ENCODE data around the gene CYP2W1.
"Not testable (repeated sequence)": the region's sequence is repeated elsewhere in the genome, so short reads cannot be mapped to it uniquely, and the experiment has no call there.

CYP2W1 gene

DNA sequence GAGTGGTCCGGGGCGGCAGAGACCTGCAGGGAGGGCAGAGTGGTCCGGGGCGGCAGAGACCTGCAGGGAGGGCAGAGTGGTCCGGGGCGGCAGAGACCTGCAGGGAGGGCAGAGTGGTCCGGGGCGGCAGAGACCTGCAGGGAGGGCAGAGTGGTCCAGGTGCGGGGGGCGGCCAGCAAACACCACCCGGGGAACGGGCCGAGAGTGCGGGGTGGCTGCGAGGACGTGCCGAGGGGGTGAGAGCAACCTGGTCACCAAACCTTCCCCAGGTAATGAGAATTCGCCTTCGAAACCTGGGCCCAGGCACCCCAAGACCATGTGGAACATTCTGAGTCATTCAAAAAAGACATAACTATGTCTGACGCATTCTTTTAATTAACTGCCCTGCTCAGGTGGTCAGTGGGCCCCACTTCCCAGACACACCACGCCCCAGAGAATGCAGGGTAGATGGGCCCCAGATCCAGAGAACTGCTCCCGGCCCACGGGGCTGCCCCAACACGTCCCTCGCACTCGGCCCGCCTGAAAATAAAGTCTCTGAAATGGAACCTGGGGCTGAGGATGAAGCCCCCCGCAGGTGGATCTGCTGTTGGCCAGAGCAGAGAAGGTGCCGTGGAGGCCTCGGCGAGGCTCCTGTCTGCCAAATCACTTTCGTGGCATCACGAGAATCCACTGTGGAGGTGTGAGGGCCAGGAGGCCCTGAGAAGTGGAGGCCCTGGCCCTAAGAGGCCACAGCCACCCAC, 48.9 kb downstream of the CYP2W1 start:
- H3K9me3 ChIP-seq (ENCODE audit: control insufficient read depth in 1 of 2, low read length in 2 of 2) = no peaks in the 10 kb centered on the region
- H3K36me3 ChIP-seq (ENCODE audit: control insufficient read depth in 1 of 2, insufficient read depth in 2 of 2, low read length in 2 of 2) = no peaks in the 10 kb centered on the region
- H3K27me3 ChIP-seq (ENCODE audit: low read depth, low read length) = no peaks in the 10 kb centered on the region
- no peak overlapping the region for H3K4me3 ChIP-seq (ENCODE audit: low read depth in 1 of 2, low read length in 2 of 2)
- H3K27ac ChIP-seq (ENCODE audit: low read length) = no peak overlapping the region
- H3K4me1 ChIP-seq (ENCODE audit: control insufficient read depth in 1 of 2, insufficient read depth in 2 of 2, low read length in 2 of 2) = peaks cover 4 to 18% of the 10 kb centered on the region in 2 donors

- H3K9me3 ChIP-seq (ENCODE audit: control insufficient read depth in 1 of 2, low read length in 2 of 2) = no peaks in the 10 kb centered on the region
- peaks cover 4 to 13% of the 10 kb centered on the region in 2 donors for H3K4me1 ChIP-seq (ENCODE audit: control insufficient read depth in 1 of 2, insufficient read depth in 2 of 2, low read length in 2 of 2)
- H3K27ac ChIP-seq (ENCODE audit: low read length) = no peak overlapping the region
- no peaks in the 10 kb centered on the region for H3K36me3 ChIP-seq (ENCODE audit: control insufficient read depth in 1 of 2, insufficient read depth in 2 of 2, low read length in 2 of 2)
- H3K4me3 ChIP-seq (ENCODE audit: low read depth in 1 of 2, low read length in 2 of 2) = no peak overlapping the region
- no peaks in the 10 kb centered on the region for H3K27me3 ChIP-seq (ENCODE audit: low read depth, low read length)
Measured at GRCh38 chr7:1032536-1033181, 49.7 kb downstream of the CYP2W1 start.

DNA sequence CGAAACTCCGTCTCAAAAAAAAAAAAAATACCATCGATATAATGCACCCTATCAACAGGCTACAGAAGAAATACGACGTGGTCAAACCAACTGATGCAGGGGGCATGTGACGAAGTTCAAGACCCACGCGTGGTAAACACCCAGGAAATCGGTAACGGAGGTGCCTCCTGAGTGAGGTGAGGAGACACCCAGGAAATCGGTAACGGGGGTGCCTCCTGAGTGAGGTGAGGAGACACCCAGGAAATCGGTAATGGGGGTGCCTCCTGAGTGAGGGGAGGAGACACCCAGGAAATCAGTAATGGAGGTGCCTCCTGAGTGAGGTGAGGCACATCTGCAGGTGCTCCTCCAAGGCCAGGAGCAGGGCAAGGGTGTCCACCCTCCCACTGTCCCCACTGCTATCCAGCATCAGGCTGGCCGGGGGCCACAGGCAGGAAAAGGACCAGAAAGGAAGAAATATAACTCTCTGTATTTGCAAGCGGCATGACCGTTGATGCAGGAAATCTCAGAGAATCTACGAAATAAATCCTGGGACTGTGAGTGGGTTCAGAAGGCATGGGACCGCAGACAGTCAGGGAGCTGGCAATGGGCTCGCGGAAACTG, 50.7 kb downstream of the CYP2W1 start:
- Histone ChIP-seq H3K36me3 (ENCODE audit: control insufficient read depth in 1 of 2, insufficient read depth in 2 of 2, low read length in 2 of 2) (no peaks in the 10 kb centered on the region), H3K4me1 (ENCODE audit: control insufficient read depth in 1 of 2, insufficient read depth in 2 of 2, low read length in 2 of 2) (peaks cover 4 to 11% of the 10 kb centered on the region in 2 donors), H3K4me3 (ENCODE audit: low read depth in 1 of 2, low read length in 2 of 2) (no peak overlapping the region), H3K9me3 (ENCODE audit: control insufficient read depth in 1 of 2, low read length in 2 of 2) (no peaks in the 10 kb centered on the region), H3K27me3 (ENCODE audit: low read depth, low read length) (no peaks in the 10 kb centered on the region), H3K27ac (ENCODE audit: low read length) (no peak overlapping the region)

DNA sequence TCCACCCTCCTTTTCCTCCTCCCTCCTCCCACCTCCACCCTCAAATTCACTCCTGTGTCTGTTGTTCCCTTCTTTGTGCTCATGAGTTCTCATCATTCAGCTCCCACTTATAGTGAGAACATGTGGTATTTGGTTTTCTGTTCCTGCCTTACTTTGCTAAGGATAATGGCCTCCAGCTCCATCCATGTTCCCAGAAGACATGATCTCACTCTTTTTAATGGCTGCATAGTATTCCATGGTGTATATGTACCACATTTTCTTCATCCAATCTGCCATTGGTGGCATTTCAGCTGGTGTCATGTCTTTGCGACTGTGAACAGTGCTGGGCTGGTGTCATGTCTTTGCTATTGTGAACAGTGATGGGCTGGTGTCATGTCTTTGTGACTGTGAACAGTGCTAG, 51.8 kb downstream of the CYP2W1 start:
- H3K36me3 ChIP-seq (ENCODE audit: control insufficient read depth in 1 of 2, insufficient read depth in 2 of 2, low read length in 2 of 2); H3K4me1 ChIP-seq (ENCODE audit: control insufficient read depth in 1 of 2, insufficient read depth in 2 of 2, low read length in 2 of 2): not testable (repeated sequence)

DNA sequence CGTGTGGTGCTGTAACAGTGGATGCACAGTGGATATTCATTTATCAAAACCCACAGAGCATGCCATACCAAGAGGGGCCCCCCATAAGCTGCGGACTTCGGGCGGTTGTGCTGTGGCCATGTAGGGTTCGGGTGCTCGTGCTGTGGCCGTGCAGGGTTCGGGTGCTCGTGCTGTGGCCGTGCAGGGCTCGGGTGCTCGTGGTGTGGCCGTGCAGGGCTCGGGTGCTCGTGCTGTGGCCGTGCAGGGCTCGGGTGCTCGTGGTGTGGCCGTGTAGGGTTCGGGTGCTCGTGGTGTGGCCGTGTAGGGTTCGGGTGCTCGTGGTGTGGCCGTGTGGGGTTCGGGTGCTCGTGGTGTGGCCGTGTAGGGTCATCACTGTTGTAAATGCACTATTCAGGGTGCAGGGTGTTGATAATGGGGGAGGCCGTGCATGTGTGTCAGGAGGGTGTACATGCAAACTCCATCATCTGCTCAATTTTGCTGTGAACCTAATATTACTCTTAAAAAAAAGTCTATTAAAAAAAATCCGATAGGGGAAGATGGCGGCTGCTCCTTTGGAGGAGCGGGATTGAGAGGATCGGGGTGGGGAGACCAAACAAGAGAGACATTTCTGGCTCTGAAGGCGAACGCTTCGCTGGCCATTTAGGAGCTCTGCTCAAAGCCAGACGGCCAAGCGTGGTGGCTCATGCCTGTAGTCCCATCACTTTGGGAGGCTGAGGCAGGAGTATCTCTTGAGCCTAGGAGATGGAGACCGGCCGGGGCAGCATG, 53.4 kb downstream of the CYP2W1 start:
- H3K9me3 ChIP-seq (ENCODE audit: control insufficient read depth in 1 of 2, low read length in 2 of 2); H3K27me3 ChIP-seq (ENCODE audit: low read depth, low read length); H3K4me3 ChIP-seq (ENCODE audit: low read depth in 1 of 2, low read length in 2 of 2); H3K36me3 ChIP-seq (ENCODE audit: control insufficient read depth in 1 of 2, insufficient read depth in 2 of 2, low read length in 2 of 2); H3K27ac ChIP-seq (ENCODE audit: low read length): not testable (repeated sequence)
- peaks cover 0 to 11% of the 10 kb centered on the region in 2 donors for H3K4me1 ChIP-seq (ENCODE audit: control insufficient read depth in 1 of 2, insufficient read depth in 2 of 2, low read length in 2 of 2)

More for the DNA sequence above, 51.8 kb downstream of the CYP2W1 start:
- not testable (repeated sequence) for H3K27me3 ChIP-seq (ENCODE audit: low read depth, low read length); H3K9me3 ChIP-seq (ENCODE audit: control insufficient read depth in 1 of 2, low read length in 2 of 2); H3K27ac ChIP-seq (ENCODE audit: low read length); H3K4me3 ChIP-seq (ENCODE audit: low read depth in 1 of 2, low read length in 2 of 2)
